ENCODE data around the gene ELMOD3.
A peak's percentile ranks its signal among the peaks of the same experiment; 100 is the strongest.

The ELMOD3 gene

DNA sequence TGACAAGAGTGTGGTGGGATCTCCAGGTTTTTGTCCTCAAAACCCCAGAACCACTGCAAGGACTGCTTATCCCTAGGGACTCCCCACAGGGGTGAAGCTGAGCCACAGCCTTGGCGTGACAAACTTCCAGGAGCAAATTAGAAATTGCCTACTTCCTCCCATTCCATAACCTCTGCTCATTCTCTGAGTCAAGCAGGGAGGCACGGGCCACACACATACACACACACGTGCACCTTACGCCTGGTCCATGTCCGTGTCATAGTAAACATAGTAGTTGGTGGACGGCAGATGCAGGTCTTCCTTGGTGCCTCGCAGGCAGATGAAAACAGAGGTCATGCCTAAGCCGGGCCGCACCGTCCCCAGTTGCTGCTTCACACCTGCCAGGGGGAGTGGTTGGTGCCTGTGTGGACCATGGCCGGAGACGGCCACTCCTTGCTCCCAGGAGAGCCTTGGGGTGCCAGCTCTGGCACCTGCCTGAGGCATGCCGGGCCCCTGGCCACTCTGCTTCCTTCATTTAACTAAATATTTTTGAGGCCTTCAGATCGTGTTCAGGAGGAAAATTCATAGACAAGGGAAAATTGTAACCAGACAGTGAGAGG lies 10.1 kb upstream of the ELMOD3 start:
- TF ChIP-seq, protein P1, sequence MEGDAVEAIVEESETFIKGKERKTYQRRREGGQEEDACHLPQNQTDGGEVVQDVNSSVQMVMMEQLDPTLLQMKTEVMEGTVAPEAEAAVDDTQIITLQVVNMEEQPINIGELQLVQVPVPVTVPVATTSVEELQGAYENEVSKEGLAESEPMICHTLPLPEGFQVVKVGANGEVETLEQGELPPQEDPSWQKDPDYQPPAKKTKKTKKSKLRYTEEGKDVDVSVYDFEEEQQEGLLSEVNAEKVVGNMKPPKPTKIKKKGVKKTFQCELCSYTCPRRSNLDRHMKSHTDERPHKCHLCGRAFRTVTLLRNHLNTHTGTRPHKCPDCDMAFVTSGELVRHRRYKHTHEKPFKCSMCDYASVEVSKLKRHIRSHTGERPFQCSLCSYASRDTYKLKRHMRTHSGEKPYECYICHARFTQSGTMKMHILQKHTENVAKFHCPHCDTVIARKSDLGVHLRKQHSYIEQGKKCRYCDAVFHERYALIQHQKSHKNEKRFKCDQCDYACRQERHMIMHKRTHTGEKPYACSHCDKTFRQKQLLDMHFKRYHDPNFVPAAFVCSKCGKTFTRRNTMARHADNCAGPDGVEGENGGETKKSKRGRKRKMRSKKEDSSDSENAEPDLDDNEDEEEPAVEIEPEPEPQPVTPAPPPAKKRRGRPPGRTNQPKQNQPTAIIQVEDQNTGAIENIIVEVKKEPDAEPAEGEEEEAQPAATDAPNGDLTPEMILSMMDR (IDR thresholded peaks at IDR 0.05; ENCODE audit: insufficient read depth, low read length, poor library complexity, severe bottlenecking) = no peak
- Histone ChIP-seq H3K36me3 (ENCODE audit: control insufficient read depth, insufficient read depth, low read length) (peaks cover 17% of the 10 kb centered on the region), H3K4me3 (replicated peaks; ENCODE audit: low read depth, low read length) (no peak overlapping the region)

DNA sequence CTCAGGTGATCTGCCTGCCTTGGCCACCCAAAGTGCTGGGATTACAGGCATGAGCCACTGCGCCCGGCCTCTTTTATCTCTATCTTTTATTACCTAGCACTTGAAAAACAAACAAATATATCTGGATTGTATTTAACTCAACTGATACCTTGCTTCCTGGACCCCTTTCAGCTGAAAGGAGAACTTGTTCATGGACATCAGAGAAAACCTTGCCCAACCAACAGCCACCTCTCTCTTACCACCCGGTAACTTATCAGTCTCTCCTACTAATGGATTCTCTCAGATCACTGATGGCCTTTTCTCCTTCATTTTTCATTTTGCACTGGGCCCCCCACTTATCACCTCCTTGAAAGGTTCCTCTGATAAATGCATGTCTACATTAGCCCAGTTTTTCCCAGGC lies 7.0 kb upstream of the ELMOD3 start:
- peaks cover 32% of the 10 kb centered on the region for H3K36me3 ChIP-seq (ENCODE audit: control insufficient read depth, insufficient read depth, low read length)
- no peak for DNase-seq (ENCODE audit: extremely low read depth, insufficient read length)
- no peak overlapping the region for H3K4me3 ChIP-seq (replicated peaks; ENCODE audit: low read depth, low read length)

More for the DNA sequence above, 10.1 kb upstream of the ELMOD3 start:
- H3K27me3 ChIP-seq (replicated peaks; ENCODE audit: control insufficient read depth, insufficient read depth, low read length) = no peaks in the 10 kb centered on the region
- no peak for DNase-seq (ENCODE audit: extremely low read depth, insufficient read length)

DNA sequence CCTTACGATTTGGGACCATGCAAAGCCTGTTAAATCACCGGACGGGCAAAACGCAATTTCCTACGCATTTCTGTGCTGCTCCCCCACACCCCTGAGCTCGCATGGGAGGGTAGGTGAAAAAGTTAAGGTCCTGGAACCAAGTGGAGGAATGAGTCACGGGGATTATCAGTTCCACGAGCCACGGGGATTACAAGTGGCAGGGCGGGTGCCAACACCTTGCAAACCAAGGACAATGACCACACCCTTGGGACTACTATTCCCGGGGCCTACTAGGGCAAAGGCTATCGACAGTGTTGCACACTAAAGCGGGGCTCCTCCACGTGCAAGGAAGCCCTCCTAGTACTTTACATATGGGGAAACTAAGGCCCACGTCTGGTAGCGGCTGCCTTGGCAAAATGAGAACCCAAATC lies 688 bp upstream of the ELMOD3 start:
- no peak for DNase-seq (ENCODE audit: extremely low read depth, insufficient read length)
- Histone ChIP-seq H3K27me3 (replicated peaks; ENCODE audit: control insufficient read depth, insufficient read depth, low read length) (no peaks in the 10 kb centered on the region), H3K36me3 (ENCODE audit: control insufficient read depth, insufficient read depth, low read length) (peaks cover 22% of the 10 kb centered on the region), H3K4me3 (replicated peaks; ENCODE audit: low read depth, low read length) (peak overlapping the region; percentile 93)
- TF ChIP-seq, protein P1 (IDR thresholded peaks at IDR 0.05; ENCODE audit: insufficient read depth, low read length, poor library complexity, severe bottlenecking) = no peak

More for the DNA sequence above, 7.0 kb upstream of the ELMOD3 start:
- TF ChIP-seq, protein P1 (IDR thresholded peaks at IDR 0.05; ENCODE audit: insufficient read depth, low read length, poor library complexity, severe bottlenecking) = no peak
- H3K27me3 ChIP-seq (replicated peaks; ENCODE audit: control insufficient read depth, insufficient read depth, low read length) = no peaks in the 10 kb centered on the region

DNA sequence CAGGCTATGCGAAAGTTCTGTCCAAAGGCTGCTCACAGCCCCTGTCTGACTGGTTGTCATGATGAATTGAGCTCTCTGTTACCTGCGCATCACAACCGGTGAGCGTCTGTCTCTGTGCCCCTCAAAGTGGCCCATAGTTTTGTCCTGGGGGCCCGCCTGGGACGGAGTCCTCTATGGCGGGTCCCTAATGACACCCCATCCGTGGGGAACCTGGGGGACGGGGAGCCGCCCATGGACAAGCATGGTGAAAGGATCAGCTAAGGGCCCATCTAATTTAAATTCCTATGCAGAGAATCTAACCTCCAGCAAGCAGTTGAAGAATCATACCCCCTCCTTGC lies 473 bp downstream of the ELMOD3 start:
- TF ChIP-seq, protein P1 (IDR thresholded peaks at IDR 0.05; ENCODE audit: insufficient read depth, low read length, poor library complexity, severe bottlenecking) = no peak
- DNase-seq (ENCODE audit: extremely low read depth, insufficient read length) = no peak
- no peaks in the 10 kb centered on the region for H3K27me3 ChIP-seq (replicated peaks; ENCODE audit: control insufficient read depth, insufficient read depth, low read length)
- peak overlapping the region; percentile 93 for H3K4me3 ChIP-seq (replicated peaks; ENCODE audit: low read depth, low read length)
- peaks cover 13% of the 10 kb centered on the region for H3K36me3 ChIP-seq (ENCODE audit: control insufficient read depth, insufficient read depth, low read length)

DNA sequence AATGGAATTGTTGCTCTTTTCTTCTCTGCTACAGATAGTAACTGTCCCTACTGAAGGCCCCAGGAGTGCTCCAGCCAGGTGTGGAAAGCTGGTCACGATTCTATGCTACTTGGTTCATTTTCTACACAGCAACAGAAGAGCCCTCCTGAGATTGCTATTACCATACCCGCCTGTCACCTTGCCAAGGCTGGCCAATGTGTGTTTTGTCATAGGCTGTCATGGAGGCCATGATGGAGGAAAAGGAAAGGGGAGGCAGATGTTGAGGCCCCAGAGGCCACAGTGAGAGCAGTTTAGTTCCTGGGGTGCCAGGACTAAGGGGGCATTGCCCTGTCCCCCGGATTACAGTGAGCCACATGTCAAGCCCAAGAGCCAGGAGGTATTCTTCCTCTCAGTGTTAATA lies 952 bp downstream of the ELMOD3 start:
- H3K36me3 ChIP-seq (ENCODE audit: control insufficient read depth, insufficient read depth, low read length) = peaks cover 11% of the 10 kb centered on the region
- H3K27me3 ChIP-seq (replicated peaks; ENCODE audit: control insufficient read depth, insufficient read depth, low read length) = no peaks in the 10 kb centered on the region
- DNase-seq (ENCODE audit: extremely low read depth, insufficient read length) = no peak
- H3K4me3 ChIP-seq (replicated peaks; ENCODE audit: low read depth, low read length) = peak overlapping the region; percentile 93
- TF ChIP-seq, protein P1 (IDR thresholded peaks at IDR 0.05; ENCODE audit: insufficient read depth, low read length, poor library complexity, severe bottlenecking) = no peak

DNA sequence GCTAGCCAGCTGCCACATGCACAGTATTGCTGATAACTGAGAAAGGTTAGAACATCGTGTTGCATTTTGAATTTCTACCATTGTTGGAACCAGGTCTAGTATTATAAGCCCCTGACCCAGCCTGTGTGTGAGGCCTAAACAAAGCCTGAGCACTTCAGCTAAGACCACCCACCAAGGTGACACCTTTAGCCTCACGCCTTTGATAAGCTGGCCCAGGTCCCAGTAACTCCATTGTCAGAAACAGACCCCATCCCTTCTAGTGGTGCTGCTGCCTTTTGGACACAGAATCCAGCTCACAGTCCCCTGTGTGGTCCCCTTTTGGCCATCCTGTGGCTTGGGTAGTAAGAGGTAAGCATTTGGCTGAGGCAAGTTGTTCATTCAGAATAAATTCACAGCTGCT lies 1.6 kb downstream of the ELMOD3 start:
- Histone ChIP-seq H3K27me3 (replicated peaks; ENCODE audit: control insufficient read depth, insufficient read depth, low read length) (no peaks in the 10 kb centered on the region), H3K36me3 (ENCODE audit: control insufficient read depth, insufficient read depth, low read length) (peaks cover 7% of the 10 kb centered on the region), H3K4me3 (replicated peaks; ENCODE audit: low read depth, low read length) (no peak overlapping the region)
- no peak for DNase-seq (ENCODE audit: extremely low read depth, insufficient read length)
- TF ChIP-seq, protein P1 (IDR thresholded peaks at IDR 0.05; ENCODE audit: insufficient read depth, low read length, poor library complexity, severe bottlenecking) = no peak

All from GM06990 (cell line).